Small intestine (tissue), 4 donors: Measurements from ENCODE around the gene AMY2A. TPM values are rescaled to one million over a fixed set of nuclear protein-coding genes. Genes with fewer than 3 reads are reported as not detected.

Experiments
- polyA plus RNA-seq, 4 donors: library from polyadenylated mRNA; stranded (reverse) in 3 of 4; unstranded in 1 of 4; fragments of 200-250 nt in 3 of 4; fragments of 120-200 nt in 1 of 4; gene quantifications; one replicate each; pipeline versions ENCODE4 v1.2.1 to v1.2.3, GENCODE V29; 2013
- donor health status: healthy with polysubstance abuse.
- donor health status: Bipolar disorder and iron deficiency.
- donor health status: healthy.

AMY2A gene
- polyA plus RNA-seq, 4 donors = 1.6 to 2.7 TPM; not detected in 2

Other genes starting within 250 kb of the AMY2A start
- gene RNPC3, start 91.7 kb upstream of the AMY2A start, polyA plus RNA-seq = 10 to 100 TPM in 1 of 4 donors, 1 to 10 TPM in 3; 3.1 to 44.8 (median 7.4) TPM
- gene AMY2B, start 45.8 kb upstream of the AMY2A start, polyA plus RNA-seq = 10 to 100 TPM in 3 of 4 donors, 1 to 10 TPM in 1; 5.7 to 33.3 (median 24.0) TPM
- not detected for gene AMY1A, start 38.3 kb downstream of the AMY2A start, polyA plus RNA-seq
- not detected for gene AMY1B, start 78.8 kb downstream of the AMY2A start, polyA plus RNA-seq
- not detected for gene AMY1C, start 132.5 kb downstream of the AMY2A start, polyA plus RNA-seq